B cell (primary cell): ENCODE results near the gene CBFB.

Experiments
- CTCF ChIP-seq: fragments of 200-600 bp; IDR thresholded peaks from one replicate; pipeline ENCODE4 v1.8.0; 2022; ENCODE audit warnings: antibody characterized with exemption, mild to moderate bottlenecking
- EZH2 ChIP-seq: IDR thresholded peaks from 2 replicates; pipeline ENCODE4 v1.6.1; 2012; ENCODE audit warnings: borderline replicate concordance, low read depth, mild to moderate bottlenecking, moderate library complexity, low read length; ENCODE audit not compliant: insufficient read depth, poor library complexity, severe bottlenecking

GRCh38 chr16:67105881-67106280 lies 76.9 kb downstream of the CBFB start:
- TF ChIP-seq CTCF (no peak), EZH2 (no peak)
